SK-N-SH treated with all-trans-retinoic acid at 6 μM for 48 hours (cell line): Measurements from ENCODE around the gene ACKR3.

Source experiments
- ATAC-seq: fragments of 200-7000 bp; cut with Tn5 transposase; 3 replicates; pipeline ENCODE4 v1.9.1; 2020; ENCODE audit warnings: mild to moderate bottlenecking, moderate library complexity
- ARNTL ChIP-seq: fragments of 450-650 bp; formaldehyde crosslinking; IDR thresholded peaks from 2 replicates; pipeline ENCODE4 v1.5.0; 2020; ENCODE audit warnings: low read depth, mild to moderate bottlenecking, moderate library complexity, borderline replicate concordance
- BACH2 ChIP-seq: fragments of 250-450 bp; sonication (Bioruptor Pico); IDR thresholded peaks from 2 replicates; pipeline ENCODE4 v1.9.0; 2021; ENCODE audit warnings: mild to moderate bottlenecking, borderline replicate concordance
- CSDC2 ChIP-seq: fragments of 250-450 bp; sonication (Bioruptor Pico); IDR thresholded peaks from 2 replicates; pipeline ENCODE4 v1.5.0; 2020; ENCODE audit warnings: mild to moderate bottlenecking, moderate library complexity
- ESRRG ChIP-seq: fragments of 250-450 bp; sonication (Bioruptor Pico); IDR thresholded peaks from 2 replicates; pipeline ENCODE4 v1.6.1; 2021; ENCODE audit warnings: mild to moderate bottlenecking
- GLIS3 ChIP-seq: fragments of 250-450 bp; sonication (Bioruptor Pico); IDR thresholded peaks from 2 replicates; pipeline ENCODE4 v1.5.0; 2020; ENCODE audit warnings: mild to moderate bottlenecking, moderate library complexity
- ISL1 ChIP-seq: fragments of 250-450 bp; sonication (Bioruptor Pico); IDR thresholded peaks from 2 replicates; pipeline ENCODE4 v2.1.2; 2022; ENCODE audit warnings: mild to moderate bottlenecking, moderate library complexity
- OSR1 ChIP-seq: fragments of 250-450 bp; sonication (Bioruptor Pico); IDR thresholded peaks from 2 replicates; pipeline ENCODE4 v1.8.0; 2022; ENCODE audit warnings: moderate library complexity, mild to moderate bottlenecking, inconsistent platforms
- POU6F1 ChIP-seq: fragments of 250-450 bp; sonication (Bioruptor Pico); IDR thresholded peaks from 2 replicates; pipeline ENCODE4 v1.8.0; 2021; ENCODE audit warnings: low read depth, mild to moderate bottlenecking, moderate library complexity, borderline replicate concordance
- PPARA ChIP-seq: fragments of 250-450 bp; sonication (Bioruptor Pico); IDR thresholded peaks from 2 replicates; pipeline ENCODE4 v1.5.0; 2020; ENCODE audit warnings: mild to moderate bottlenecking, borderline replicate concordance
- RARB ChIP-seq: fragments of 250-450 bp; sonication (Bioruptor Pico); IDR thresholded peaks from 2 replicates; pipeline ENCODE4 v1.8.0; 2021; ENCODE audit warnings: mild to moderate bottlenecking, moderate library complexity
- SNAI2 ChIP-seq: fragments of 250-450 bp; sonication (Bioruptor Pico); IDR thresholded peaks from 2 replicates; pipeline ENCODE4 v1.5.0; 2020; ENCODE audit warnings: mild to moderate bottlenecking, moderate library complexity
- TCF4 ChIP-seq: fragments of 250-450 bp; sonication (Bioruptor Pico); IDR thresholded peaks from 2 replicates; pipeline ENCODE4 v1.8.0; 2021; ENCODE audit warnings: mild to moderate bottlenecking, moderate library complexity, borderline replicate concordance
- ZC3H10 ChIP-seq: fragments of 250-450 bp; sonication (Bioruptor Pico); IDR thresholded peaks from 2 replicates; pipeline ENCODE4 v1.5.1; 2021; ENCODE audit warnings: mild to moderate bottlenecking, moderate library complexity
- ZFP3 ChIP-seq: fragments of 250-450 bp; sonication (Bioruptor Pico); IDR thresholded peaks from 2 replicates; pipeline ENCODE4 v1.5.0; 2020; ENCODE audit warnings: mild to moderate bottlenecking, moderate library complexity
- ZNF565 ChIP-seq: fragments of 450-650 bp; formaldehyde crosslinking; conservative IDR thresholded peaks from 2 replicates; pipeline ENCODE4 v1.5.0; 2020; ENCODE audit warnings: low read depth, mild to moderate bottlenecking, moderate library complexity
- ZNF70 ChIP-seq: fragments of 450-650 bp; formaldehyde crosslinking; IDR thresholded peaks from 2 replicates; pipeline ENCODE4 v1.5.0; 2020; ENCODE audit warnings: mild to moderate bottlenecking, moderate library complexity
- TF ChIP-seq, protein P1 (sequence below): fragments of 250-450 bp; sonication (Bioruptor Pico); IDR thresholded peaks from 2 replicates; pipeline ENCODE4 v1.8.0; 2020; ENCODE audit warnings: mild to moderate bottlenecking, moderate library complexity, borderline replicate concordance
- TF ChIP-seq, protein P2 (sequence below): fragments of 250-450 bp; sonication (Bioruptor Pico); IDR thresholded peaks from 2 replicates; pipeline ENCODE4 v1.5.1; 2020; ENCODE audit warnings: low read depth, mild to moderate bottlenecking, moderate library complexity
- TF ChIP-seq, protein P3 (sequence below): fragments of 250-450 bp; sonication (Bioruptor Pico); IDR thresholded peaks from 2 replicates; pipeline ENCODE4 v1.5.0; 2020; ENCODE audit warnings: mild to moderate bottlenecking, moderate library complexity

ACKR3 gene

GRCh38 chr2:236536727-236537398 lies 32.8 kb upstream of the ACKR3 start (continued):
- TF ChIP-seq, protein P1, sequence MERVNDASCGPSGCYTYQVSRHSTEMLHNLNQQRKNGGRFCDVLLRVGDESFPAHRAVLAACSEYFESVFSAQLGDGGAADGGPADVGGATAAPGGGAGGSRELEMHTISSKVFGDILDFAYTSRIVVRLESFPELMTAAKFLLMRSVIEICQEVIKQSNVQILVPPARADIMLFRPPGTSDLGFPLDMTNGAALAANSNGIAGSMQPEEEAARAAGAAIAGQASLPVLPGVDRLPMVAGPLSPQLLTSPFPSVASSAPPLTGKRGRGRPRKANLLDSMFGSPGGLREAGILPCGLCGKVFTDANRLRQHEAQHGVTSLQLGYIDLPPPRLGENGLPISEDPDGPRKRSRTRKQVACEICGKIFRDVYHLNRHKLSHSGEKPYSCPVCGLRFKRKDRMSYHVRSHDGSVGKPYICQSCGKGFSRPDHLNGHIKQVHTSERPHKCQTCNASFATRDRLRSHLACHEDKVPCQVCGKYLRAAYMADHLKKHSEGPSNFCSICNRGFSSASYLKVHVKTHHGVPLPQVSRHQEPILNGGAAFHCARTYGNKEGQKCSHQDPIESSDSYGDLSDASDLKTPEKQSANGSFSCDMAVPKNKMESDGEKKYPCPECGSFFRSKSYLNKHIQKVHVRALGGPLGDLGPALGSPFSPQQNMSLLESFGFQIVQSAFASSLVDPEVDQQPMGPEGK (CRISPR knock-in tag) = no peak
- TF ChIP-seq ZFP3 (CRISPR knock-in tag) = no peak

GRCh38 chr2:236538242-236538641 lies 31.4 kb upstream of the ACKR3 start:
- ATAC-seq = no peak
- TF ChIP-seq OSR1 (CRISPR knock-in tag) = no peak
- no peak for TF ChIP-seq ISL1 (CRISPR knock-in tag)
- TF ChIP-seq, protein P1 (CRISPR knock-in tag) = no peak

GRCh38 chr2:236541008-236541562 lies 28.5 kb upstream of the ACKR3 start:
- TF ChIP-seq ZFP3 (CRISPR knock-in tag) = no peak
- TF ChIP-seq PPARA (CRISPR knock-in tag) = no peak
- TF ChIP-seq GLIS3 = no peak
- TF ChIP-seq, protein P2, sequence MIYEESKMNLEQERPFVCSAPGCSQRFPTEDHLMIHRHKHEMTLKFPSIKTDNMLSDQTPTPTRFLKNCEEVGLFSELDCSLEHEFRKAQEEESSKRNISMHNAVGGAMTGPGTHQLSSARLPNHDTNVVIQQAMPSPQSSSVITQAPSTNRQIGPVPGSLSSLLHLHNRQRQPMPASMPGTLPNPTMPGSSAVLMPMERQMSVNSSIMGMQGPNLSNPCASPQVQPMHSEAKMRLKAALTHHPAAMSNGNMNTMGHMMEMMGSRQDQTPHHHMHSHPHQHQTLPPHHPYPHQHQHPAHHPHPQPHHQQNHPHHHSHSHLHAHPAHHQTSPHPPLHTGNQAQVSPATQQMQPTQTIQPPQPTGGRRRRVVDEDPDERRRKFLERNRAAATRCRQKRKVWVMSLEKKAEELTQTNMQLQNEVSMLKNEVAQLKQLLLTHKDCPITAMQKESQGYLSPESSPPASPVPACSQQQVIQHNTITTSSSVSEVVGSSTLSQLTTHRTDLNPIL (CRISPR knock-in tag) = no peak
- no peak for ATAC-seq

DNA sequence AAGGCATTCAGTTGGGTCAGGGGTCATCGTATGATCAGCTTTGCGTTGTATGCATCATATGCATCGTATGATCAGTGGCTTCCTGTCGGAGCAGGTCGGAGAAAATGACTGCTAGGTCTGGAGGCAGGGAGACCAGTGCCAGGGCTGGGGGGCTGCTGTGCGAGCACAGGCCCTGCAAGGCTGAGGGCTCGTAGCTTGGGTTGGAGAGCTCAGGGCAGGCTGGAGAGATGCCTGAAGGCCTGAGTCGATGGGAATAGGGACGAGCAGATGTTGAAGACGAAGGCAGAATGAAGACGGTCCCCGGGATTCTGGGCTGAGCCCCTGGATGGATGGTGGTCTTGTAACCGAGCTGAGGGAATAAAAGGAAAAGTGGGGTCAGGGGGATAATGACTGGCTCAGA lies 25.3 kb upstream of the ACKR3 start:
- TF ChIP-seq ESRRG (CRISPR knock-in tag) (no peak), ISL1 (CRISPR knock-in tag) (no peak), ZNF565 (no peak), ZFP3 (CRISPR knock-in tag) (no peak), TCF4 (CRISPR knock-in tag) (no peak), SNAI2 (CRISPR knock-in tag) (no peak), ZNF70 (CRISPR knock-in tag) (no peak), BACH2 (CRISPR knock-in tag) (no peak), CSDC2 (CRISPR knock-in tag) (no peak)
- TF ChIP-seq, protein P2 (CRISPR knock-in tag) = no peak
- no peak for ATAC-seq

- no peak for ATAC-seq
- no peak for TF ChIP-seq BACH2 (CRISPR knock-in tag)
- no peak for TF ChIP-seq PPARA (CRISPR knock-in tag)
- no peak for TF ChIP-seq ZC3H10 (CRISPR knock-in tag)
- no peak for TF ChIP-seq ZFP3 (CRISPR knock-in tag)
- TF ChIP-seq CSDC2 (CRISPR knock-in tag) = no peak
- TF ChIP-seq, all 23 proteins: peak for 0
Measured at GRCh38 chr2:236545248-236545658, 24.4 kb upstream of the ACKR3 start.

- no peak for ATAC-seq
- TF ChIP-seq, protein P3, sequence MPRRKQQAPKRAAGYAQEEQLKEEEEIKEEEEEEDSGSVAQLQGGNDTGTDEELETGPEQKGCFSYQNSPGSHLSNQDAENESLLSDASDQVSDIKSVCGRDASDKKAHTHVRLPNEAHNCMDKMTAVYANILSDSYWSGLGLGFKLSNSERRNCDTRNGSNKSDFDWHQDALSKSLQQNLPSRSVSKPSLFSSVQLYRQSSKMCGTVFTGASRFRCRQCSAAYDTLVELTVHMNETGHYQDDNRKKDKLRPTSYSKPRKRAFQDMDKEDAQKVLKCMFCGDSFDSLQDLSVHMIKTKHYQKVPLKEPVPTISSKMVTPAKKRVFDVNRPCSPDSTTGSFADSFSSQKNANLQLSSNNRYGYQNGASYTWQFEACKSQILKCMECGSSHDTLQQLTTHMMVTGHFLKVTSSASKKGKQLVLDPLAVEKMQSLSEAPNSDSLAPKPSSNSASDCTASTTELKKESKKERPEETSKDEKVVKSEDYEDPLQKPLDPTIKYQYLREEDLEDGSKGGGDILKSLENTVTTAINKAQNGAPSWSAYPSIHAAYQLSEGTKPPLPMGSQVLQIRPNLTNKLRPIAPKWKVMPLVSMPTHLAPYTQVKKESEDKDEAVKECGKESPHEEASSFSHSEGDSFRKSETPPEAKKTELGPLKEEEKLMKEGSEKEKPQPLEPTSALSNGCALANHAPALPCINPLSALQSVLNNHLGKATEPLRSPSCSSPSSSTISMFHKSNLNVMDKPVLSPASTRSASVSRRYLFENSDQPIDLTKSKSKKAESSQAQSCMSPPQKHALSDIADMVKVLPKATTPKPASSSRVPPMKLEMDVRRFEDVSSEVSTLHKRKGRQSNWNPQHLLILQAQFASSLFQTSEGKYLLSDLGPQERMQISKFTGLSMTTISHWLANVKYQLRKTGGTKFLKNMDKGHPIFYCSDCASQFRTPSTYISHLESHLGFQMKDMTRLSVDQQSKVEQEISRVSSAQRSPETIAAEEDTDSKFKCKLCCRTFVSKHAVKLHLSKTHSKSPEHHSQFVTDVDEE (CRISPR knock-in tag) = no peak
- TF ChIP-seq CSDC2 (CRISPR knock-in tag) = no peak
- TF ChIP-seq ARNTL (CRISPR knock-in tag) = no peak
- no peak for TF ChIP-seq ISL1 (CRISPR knock-in tag)
- no peak for TF ChIP-seq POU6F1 (CRISPR knock-in tag)
- TF ChIP-seq ZC3H10 (CRISPR knock-in tag) = no peak
- TF ChIP-seq RARB (CRISPR knock-in tag) = no peak
- no peak for TF ChIP-seq ZNF70 (CRISPR knock-in tag)
Measured at GRCh38 chr2:236545814-236546480, 23.7 kb upstream of the ACKR3 start.
